ENCODE results near the gene ALDH1A3. TPM values are rescaled to one million over a fixed set of nuclear protein-coding genes. Genes with fewer than 3 reads are reported as not detected.

ALDH1A3 gene
- total and polyA plus RNA-seq, 2 of the 13 experiments (the other 11 are each of a cell fraction or from before 2014, with no cell fraction given): not detected

DNA sequence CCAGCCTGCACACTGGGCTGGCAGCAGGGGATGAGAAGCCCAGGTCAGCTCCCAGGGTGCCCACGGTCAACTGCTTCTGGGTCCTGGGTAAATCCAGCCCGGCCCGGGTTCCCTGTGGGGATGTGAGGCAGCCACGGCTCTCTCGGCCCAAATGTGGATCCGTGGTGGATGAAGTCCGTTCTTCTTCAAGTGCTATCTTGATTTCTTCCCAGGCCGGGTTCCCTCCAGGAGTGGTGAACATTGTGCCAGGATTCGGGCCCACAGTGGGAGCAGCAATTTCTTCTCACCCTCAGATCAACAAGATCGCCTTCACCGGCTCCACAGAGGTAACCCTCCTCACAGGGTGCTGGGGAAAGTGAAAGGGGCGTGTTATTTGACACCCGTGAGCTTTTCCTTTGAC, 16.1 kb downstream of the ALDH1A3 start:
- H3K4me1 ChIP-seq (ENCODE audit: insufficient read depth, low read length): no peaks in the 10 kb centered on the region
- intact Hi-C loops (cut with micrococcal nuclease; ENCODE audit: unreplicated experiment) (no loop called here), in situ Hi-C loops (cut with HindIII; ENCODE audit: extremely low pct_ligation_motif_present, low pct_unique_long_range_greater_than_20kb) (no loop called here)
- no peaks in the 10 kb centered on the region for H3K9me3 ChIP-seq (ENCODE audit: low read length)
- ChIA-PET POLR2A (no interaction called here), CTCF (ENCODE audit: low intra/inter-chr PET ratio, low total read pairs) (no interaction called here)
- no peaks in the 10 kb centered on the region for H3K79me2 ChIP-seq (ENCODE audit: insufficient read depth, low read length)
- H3K4me3 ChIP-seq (replicated peaks in 1 of 3; ENCODE audit: insufficient read depth in 1 of 3, low read depth in 2 of 3, low read length in 3 of 3): no peak overlapping the region
- no peak overlapping the region for H3K27ac ChIP-seq (ENCODE audit: extremely low read length, insufficient read depth, low read length)
- no TSS peak for BruUV-seq (replicated peaks)
- H3K4me2 ChIP-seq (ENCODE audit: low read depth, low read length): no peak overlapping the region
- H3K9ac ChIP-seq (ENCODE audit: insufficient read depth, low read depth, low read length): no peak overlapping the region
- ATAC-seq (no peak), DNase-seq (ENCODE audit: low spot score) (no peak), FAIRE-seq (no peak)
- no peaks in the 10 kb centered on the region for H3K36me3 ChIP-seq (replicated peaks in 1 of 2; ENCODE audit: control insufficient read depth in 1 of 2, insufficient read depth in 2 of 2, low read length in 2 of 2)
- H4K20me1 ChIP-seq (ENCODE audit: insufficient read depth, low read length): no peaks in the 10 kb centered on the region
- 21% methylated on average over 8 of the region's 13 CpGs for whole genome bisulfite sequencing (ENCODE audit: low lambda C conversion rate)
- no peak for TF ChIP-seq MATR3 (CRISPR knock-in tag; IDR thresholded peaks at IDR 0.05)
- no peak for TF ChIP-seq NCOA5 (CRISPR knock-in tag; IDR thresholded peaks at IDR 0.05)
- TF ChIP-seq RFXANK (CRISPR knock-in tag; IDR thresholded peaks at IDR 0.05): no peak
- TF ChIP-seq THAP11 (CRISPR knock-in tag; IDR thresholded peaks at IDR 0.05): no peak
- TF ChIP-seq, protein P1, sequence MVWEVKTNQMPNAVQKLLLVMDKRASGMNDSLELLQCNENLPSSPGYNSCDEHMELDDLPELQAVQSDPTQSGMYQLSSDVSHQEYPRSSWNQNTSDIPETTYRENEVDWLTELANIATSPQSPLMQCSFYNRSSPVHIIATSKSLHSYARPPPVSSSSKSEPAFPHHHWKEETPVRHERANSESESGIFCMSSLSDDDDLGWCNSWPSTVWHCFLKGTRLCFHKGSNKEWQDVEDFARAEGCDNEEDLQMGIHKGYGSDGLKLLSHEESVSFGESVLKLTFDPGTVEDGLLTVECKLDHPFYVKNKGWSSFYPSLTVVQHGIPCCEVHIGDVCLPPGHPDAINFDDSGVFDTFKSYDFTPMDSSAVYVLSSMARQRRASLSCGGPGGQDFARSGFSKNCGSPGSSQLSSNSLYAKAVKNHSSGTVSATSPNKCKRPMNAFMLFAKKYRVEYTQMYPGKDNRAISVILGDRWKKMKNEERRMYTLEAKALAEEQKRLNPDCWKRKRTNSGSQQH (CRISPR knock-in tag; IDR thresholded peaks at IDR 0.05; ENCODE audit: low read depth): no peak
- TF ChIP-seq KDM5A (IDR thresholded peaks at IDR 0.05; ENCODE audit: borderline replicate concordance, low read length): no peak
- TF ChIP-seq TAF1 (CRISPR knock-in tag; IDR thresholded peaks at IDR 0.05): no peak
- no peak for TF ChIP-seq ZSCAN22 (CRISPR knock-in tag; IDR thresholded peaks at IDR 0.05)
- TF ChIP-seq ZNF7 (CRISPR knock-in tag; IDR thresholded peaks at IDR 0.05): no peak
- TF ChIP-seq, protein P2, sequence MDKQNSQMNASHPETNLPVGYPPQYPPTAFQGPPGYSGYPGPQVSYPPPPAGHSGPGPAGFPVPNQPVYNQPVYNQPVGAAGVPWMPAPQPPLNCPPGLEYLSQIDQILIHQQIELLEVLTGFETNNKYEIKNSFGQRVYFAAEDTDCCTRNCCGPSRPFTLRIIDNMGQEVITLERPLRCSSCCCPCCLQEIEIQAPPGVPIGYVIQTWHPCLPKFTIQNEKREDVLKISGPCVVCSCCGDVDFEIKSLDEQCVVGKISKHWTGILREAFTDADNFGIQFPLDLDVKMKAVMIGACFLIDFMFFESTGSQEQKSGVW (CRISPR knock-in tag; IDR thresholded peaks at IDR 0.05; ENCODE audit: borderline replicate concordance): no peak
- TF ChIP-seq ZFP36 (IDR thresholded peaks at IDR 0.05; ENCODE audit: borderline replicate concordance, low read depth, low read length, partially characterized antibody): no peak
- no peak for TF ChIP-seq ZNF75D (CRISPR knock-in tag; IDR thresholded peaks at IDR 0.05; ENCODE audit: borderline replicate concordance)
- TF ChIP-seq, protein P3, sequence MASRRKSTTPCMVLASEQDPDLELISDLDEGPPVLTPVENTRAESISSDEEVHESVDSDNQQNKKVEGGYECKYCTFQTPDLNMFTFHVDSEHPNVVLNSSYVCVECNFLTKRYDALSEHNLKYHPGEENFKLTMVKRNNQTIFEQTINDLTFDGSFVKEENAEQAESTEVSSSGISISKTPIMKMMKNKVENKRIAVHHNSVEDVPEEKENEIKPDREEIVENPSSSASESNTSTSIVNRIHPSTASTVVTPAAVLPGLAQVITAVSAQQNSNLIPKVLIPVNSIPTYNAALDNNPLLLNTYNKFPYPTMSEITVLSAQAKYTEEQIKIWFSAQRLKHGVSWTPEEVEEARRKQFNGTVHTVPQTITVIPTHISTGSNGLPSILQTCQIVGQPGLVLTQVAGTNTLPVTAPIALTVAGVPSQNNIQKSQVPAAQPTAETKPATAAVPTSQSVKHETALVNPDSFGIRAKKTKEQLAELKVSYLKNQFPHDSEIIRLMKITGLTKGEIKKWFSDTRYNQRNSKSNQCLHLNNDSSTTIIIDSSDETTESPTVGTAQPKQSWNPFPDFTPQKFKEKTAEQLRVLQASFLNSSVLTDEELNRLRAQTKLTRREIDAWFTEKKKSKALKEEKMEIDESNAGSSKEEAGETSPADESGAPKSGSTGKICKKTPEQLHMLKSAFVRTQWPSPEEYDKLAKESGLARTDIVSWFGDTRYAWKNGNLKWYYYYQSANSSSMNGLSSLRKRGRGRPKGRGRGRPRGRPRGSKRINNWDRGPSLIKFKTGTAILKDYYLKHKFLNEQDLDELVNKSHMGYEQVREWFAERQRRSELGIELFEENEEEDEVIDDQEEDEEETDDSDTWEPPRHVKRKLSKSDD (CRISPR knock-in tag; IDR thresholded peaks at IDR 0.05; ENCODE audit: low read depth): no peak
- TF ChIP-seq RBM39 (IDR thresholded peaks at IDR 0.05; ENCODE audit: low read depth, low read length, poor library complexity, severe bottlenecking): no peak
- TF ChIP-seq, protein P4, sequence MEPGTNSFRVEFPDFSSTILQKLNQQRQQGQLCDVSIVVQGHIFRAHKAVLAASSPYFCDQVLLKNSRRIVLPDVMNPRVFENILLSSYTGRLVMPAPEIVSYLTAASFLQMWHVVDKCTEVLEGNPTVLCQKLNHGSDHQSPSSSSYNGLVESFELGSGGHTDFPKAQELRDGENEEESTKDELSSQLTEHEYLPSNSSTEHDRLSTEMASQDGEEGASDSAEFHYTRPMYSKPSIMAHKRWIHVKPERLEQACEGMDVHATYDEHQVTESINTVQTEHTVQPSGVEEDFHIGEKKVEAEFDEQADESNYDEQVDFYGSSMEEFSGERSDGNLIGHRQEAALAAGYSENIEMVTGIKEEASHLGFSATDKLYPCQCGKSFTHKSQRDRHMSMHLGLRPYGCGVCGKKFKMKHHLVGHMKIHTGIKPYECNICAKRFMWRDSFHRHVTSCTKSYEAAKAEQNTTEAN (CRISPR knock-in tag; conservative IDR thresholded peaks at IDR 0.05): no peak
- no peak overlapping the region for H2AFZ ChIP-seq (ENCODE audit: low read length)
- H3K27me3 ChIP-seq (ENCODE audit: control insufficient read depth in 1 of 2, insufficient read depth in 2 of 2, low read length in 2 of 2): peaks cover 13 to 95% of the 10 kb centered on the region in 2 experiments; a peak in 4 of 5 replicates
